ENCODE data around the gene CASKIN2. TPM values are rescaled to one million over a fixed set of nuclear protein-coding genes. Genes with fewer than 3 reads are reported as not detected.
A peak's percentile ranks its signal among the peaks of the same experiment; 100 is the strongest.

Gene CASKIN2
- total RNA-seq, 1 donor from 2014 or later = 1.4 TPM

GRCh38 chr17:75516255-75516618 lies 900 bp upstream of the CASKIN2 start, which contains the start of gene TSEN54:
Gene TSEN54, plus strand, starts transcription at chr17:75516528. Its CDS starts 33 bp downstream, at chr17:75516561.
- DNase-seq (peak; percentile 95), ATAC-seq (ENCODE audit: low read depth) (peak; percentile 83)
- POLR2A ChIA-PET = interaction anchor here (0.6 to 1.9 kb wide), 19 partner anchors 9 to 965 kb away, joined by 3 to 38 read pairs (median 4); partner anchors contain the start of genes GGA3, LLGL2, MIF4GD and MRPS7
- TF ChIP-seq, protein P1, sequence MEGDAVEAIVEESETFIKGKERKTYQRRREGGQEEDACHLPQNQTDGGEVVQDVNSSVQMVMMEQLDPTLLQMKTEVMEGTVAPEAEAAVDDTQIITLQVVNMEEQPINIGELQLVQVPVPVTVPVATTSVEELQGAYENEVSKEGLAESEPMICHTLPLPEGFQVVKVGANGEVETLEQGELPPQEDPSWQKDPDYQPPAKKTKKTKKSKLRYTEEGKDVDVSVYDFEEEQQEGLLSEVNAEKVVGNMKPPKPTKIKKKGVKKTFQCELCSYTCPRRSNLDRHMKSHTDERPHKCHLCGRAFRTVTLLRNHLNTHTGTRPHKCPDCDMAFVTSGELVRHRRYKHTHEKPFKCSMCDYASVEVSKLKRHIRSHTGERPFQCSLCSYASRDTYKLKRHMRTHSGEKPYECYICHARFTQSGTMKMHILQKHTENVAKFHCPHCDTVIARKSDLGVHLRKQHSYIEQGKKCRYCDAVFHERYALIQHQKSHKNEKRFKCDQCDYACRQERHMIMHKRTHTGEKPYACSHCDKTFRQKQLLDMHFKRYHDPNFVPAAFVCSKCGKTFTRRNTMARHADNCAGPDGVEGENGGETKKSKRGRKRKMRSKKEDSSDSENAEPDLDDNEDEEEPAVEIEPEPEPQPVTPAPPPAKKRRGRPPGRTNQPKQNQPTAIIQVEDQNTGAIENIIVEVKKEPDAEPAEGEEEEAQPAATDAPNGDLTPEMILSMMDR (IDR thresholded peaks at IDR 0.05) = no peak
- intact Hi-C loops (cut with micrococcal nuclease) = loop anchor here (1.0 to 5.0 kb wide), 9 partner anchors 9 to 244 kb away; partner anchors contain the start of genes GRB2, LLGL2, MIF4GD and SLC25A19
- H3K4me1 Mint-ChIP-seq = peaks cover 22% of the 10 kb centered on the region
- H3K9me3 Mint-ChIP-seq = no peaks in the 10 kb centered on the region
- H3K36me3 Mint-ChIP-seq (ENCODE audit: low read depth) = peaks cover 10% of the 10 kb centered on the region
- peak within 1 kb of the TSS; percentile 82 for H3K4me3 Mint-ChIP-seq
- CTCF ChIA-PET = interaction anchor here (0.6 to 1.8 kb wide), 12 partner anchors 10 to 246 kb away, joined by 3 to 16 read pairs (median 4); partner anchors contain the start of genes LLGL2, MIF4GD, SLC25A19 and SMIM5
- H3K27me3 Mint-ChIP-seq = no peaks in the 10 kb centered on the region
- H3K27ac Mint-ChIP-seq = peak within 1 kb of the TSS; percentile 11

- intact Hi-C loops (cut with micrococcal nuclease) = loop anchor here (1.0 to 5.0 kb wide), 3 partner anchors 11 to 243 kb away; partner anchors contain the start of gene MIF4GD
- Mint-ChIP-seq H3K4me3 (peak overlapping the region; percentile 82), H3K27ac (no peak overlapping the region), H3K27me3 (no peaks in the 10 kb centered on the region), H3K9me3 (no peaks in the 10 kb centered on the region), H3K4me1 (peaks cover 22% of the 10 kb centered on the region), H3K36me3 (ENCODE audit: low read depth) (peaks cover 10% of the 10 kb centered on the region)
- TF ChIP-seq, protein P1 (IDR thresholded peaks at IDR 0.05) = no peak
- CTCF ChIA-PET = no interaction called here
- ATAC-seq (ENCODE audit: low read depth) (no peak), DNase-seq (no peak)
- POLR2A ChIA-PET = no interaction called here
Observed at GRCh38 chr17:75514919-75515495, 330 bp downstream of the CASKIN2 start.

DNA sequence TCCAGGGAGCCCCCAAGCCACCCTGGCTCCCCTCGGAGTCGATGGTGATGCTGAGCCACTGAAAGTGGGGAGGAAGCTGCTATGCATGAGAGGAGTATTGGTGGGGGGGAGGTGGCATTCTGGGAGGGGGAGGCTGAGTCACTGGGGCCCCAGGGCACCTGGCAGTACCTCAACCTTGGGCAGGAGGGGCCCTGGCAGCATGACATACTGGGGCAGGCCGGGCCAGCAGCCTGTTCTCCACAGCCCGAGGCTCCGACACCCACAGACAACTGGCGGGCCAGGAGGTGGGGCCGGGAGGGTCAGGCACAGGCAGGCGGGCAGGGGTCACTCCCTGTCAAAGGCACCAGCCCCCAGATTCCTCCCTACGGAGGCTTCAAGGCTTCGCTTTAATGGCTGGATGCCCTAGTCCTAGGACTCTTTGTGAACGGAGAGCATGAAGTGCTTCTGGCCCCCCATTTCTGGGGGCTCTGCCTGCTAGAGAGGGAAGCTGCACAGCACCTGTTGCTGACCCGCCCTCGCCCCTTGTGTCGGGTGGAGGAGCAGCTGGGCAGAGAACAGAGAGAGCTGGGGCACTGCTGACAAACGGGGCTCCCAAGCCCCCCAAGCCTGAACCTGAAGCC lies 928 bp downstream of the CASKIN2 start:
- POLR2A ChIA-PET = interaction anchor here (0.6 kb wide), 1 partner anchor 99 kb away, joined by 4 read pairs; no protein-coding TSS in a partner anchor

GRCh38 chr17:75513641-75514000 lies 1.7 kb downstream of the CASKIN2 start:
- TF ChIP-seq, protein P1 (IDR thresholded peaks at IDR 0.05) = no peak
- H3K36me3 Mint-ChIP-seq (ENCODE audit: low read depth) = peaks cover 5% of the 10 kb centered on the region
- ATAC-seq (ENCODE audit: low read depth) (no peak), DNase-seq (no peak)
- no peaks in the 10 kb centered on the region for H3K27me3 Mint-ChIP-seq
- peaks cover 19% of the 10 kb centered on the region for H3K4me1 Mint-ChIP-seq
- intact Hi-C loops (cut with micrococcal nuclease) = no loop called here
- no peaks in the 10 kb centered on the region for H3K9me3 Mint-ChIP-seq
- no peak overlapping the region for H3K4me3 Mint-ChIP-seq
- CTCF ChIA-PET = no interaction called here
- H3K27ac Mint-ChIP-seq = no peak overlapping the region
- POLR2A ChIA-PET = interaction anchor here (0.6 kb wide), 1 partner anchor 100 kb away, joined by 4 read pairs; no protein-coding TSS in a partner anchor

More for the DNA sequence above, 928 bp downstream of the CASKIN2 start:
- intact Hi-C loops (cut with micrococcal nuclease) = no loop called here
- TF ChIP-seq, protein P1 (IDR thresholded peaks at IDR 0.05) = no peak
- ATAC-seq (ENCODE audit: low read depth) (no peak), DNase-seq (no peak)
- CTCF ChIA-PET = no interaction called here
- no peaks in the 10 kb centered on the region for H3K27me3 Mint-ChIP-seq
- peaks cover 8% of the 10 kb centered on the region for H3K36me3 Mint-ChIP-seq (ENCODE audit: low read depth)
- H3K27ac Mint-ChIP-seq = no peak overlapping the region
- peak overlapping the region; percentile 46 for H3K4me3 Mint-ChIP-seq
- peaks cover 22% of the 10 kb centered on the region for H3K4me1 Mint-ChIP-seq
- no peaks in the 10 kb centered on the region for H3K9me3 Mint-ChIP-seq
